Small intestine (tissue), 7 donors: ENCODE data around the gene RBMXL3. TPM values are rescaled to one million over a fixed set of nuclear protein-coding genes. Genes with fewer than 3 reads are reported as not detected.
"Not testable (repeated sequence)": the region's sequence is repeated elsewhere in the genome, so short reads cannot be mapped to it uniquely, and the experiment has no call there.

Source experiments
- DNase-seq, 2 donors: peaks; one replicate each; pipeline versions ENCODE4 v3.0.0 to v3.0.0-alpha.2; 2013
- FAIRE-seq: peaks from 2 replicates; lab custom pipeline; 2012; peaks lifted over from hg19 to GRCh38; lab: Jason Lieb, UNC
- H3K27ac ChIP-seq, 3 donors: one replicate each; pipeline ENCODE4 v1.5.1; 2013; ENCODE audit warnings: low read length in 2 of 3, mild to moderate bottlenecking in 2 of 3, control low read depth in 1 of 3, inconsistent platforms in 1 of 3, low read depth in 1 of 3, moderate library complexity in 1 of 3
- H3K27me3 ChIP-seq, 3 donors: one replicate each; pipeline ENCODE4 v1.6.1; 2013; ENCODE audit warnings: low read length in 3 of 3, inconsistent platforms in 1 of 3; ENCODE audit not compliant: control insufficient read depth in 3 of 3, insufficient read depth in 3 of 3
- H3K36me3 ChIP-seq, 3 donors: one replicate each; pipeline ENCODE4 v1.6.1; 2013; ENCODE audit warnings: low read length in 3 of 3, inconsistent platforms in 1 of 3, low read depth in 1 of 3, mild to moderate bottlenecking in 1 of 3, moderate library complexity in 1 of 3; ENCODE audit not compliant: control insufficient read depth in 3 of 3, insufficient read depth in 2 of 3
- H3K4me1 ChIP-seq, 3 donors: one replicate each; pipeline ENCODE4 v1.6.1; 2013; ENCODE audit warnings: low read length in 2 of 3, inconsistent platforms in 1 of 3, low read depth in 1 of 3, mild to moderate bottlenecking in 1 of 3, moderate library complexity in 1 of 3; ENCODE audit not compliant: control insufficient read depth in 3 of 3, insufficient read depth in 2 of 3
- H3K4me3 ChIP-seq, 3 donors: one replicate each; pipeline ENCODE4 v1.5.1; 2013; ENCODE audit warnings: low read length in 3 of 3, control low read depth in 1 of 3, inconsistent platforms in 1 of 3, low read depth in 1 of 3, mild to moderate bottlenecking in 1 of 3, moderate library complexity in 1 of 3
- H3K9me3 ChIP-seq, 2 donors: one replicate each; pipeline ENCODE4 v1.6.1; 2013; ENCODE audit warnings: low read depth in 1 of 2, low read length in 1 of 2; ENCODE audit not compliant: control insufficient read depth in 2 of 2, insufficient read depth in 1 of 2
- WGBS, 3 donors: extraction: QIAGEN DNeasy Blood & Tissue Kit; methylation state at CpG; one replicate each; pipeline ENCODE4 v1.1.7; 2013; 5-methylcytosine and 5-hydroxymethylcytosine counted together
- polyA plus RNA-seq, 4 donors: library from polyadenylated mRNA; stranded (reverse) in 3 of 4; unstranded in 1 of 4; fragments of 200-250 nt in 3 of 4; fragments of 120-200 nt in 1 of 4; gene quantifications; one replicate each; pipeline versions ENCODE4 v1.2.1 to v1.2.3, GENCODE V29; 2013
- donor health status: healthy with polysubstance abuse.
- donor health status: control.
- donor health status: control.
- donor health status: Bipolar disorder and iron deficiency.
- donor health status: healthy.

Gene RBMXL3
- polyA plus RNA-seq, 4 donors: not detected

DNA sequence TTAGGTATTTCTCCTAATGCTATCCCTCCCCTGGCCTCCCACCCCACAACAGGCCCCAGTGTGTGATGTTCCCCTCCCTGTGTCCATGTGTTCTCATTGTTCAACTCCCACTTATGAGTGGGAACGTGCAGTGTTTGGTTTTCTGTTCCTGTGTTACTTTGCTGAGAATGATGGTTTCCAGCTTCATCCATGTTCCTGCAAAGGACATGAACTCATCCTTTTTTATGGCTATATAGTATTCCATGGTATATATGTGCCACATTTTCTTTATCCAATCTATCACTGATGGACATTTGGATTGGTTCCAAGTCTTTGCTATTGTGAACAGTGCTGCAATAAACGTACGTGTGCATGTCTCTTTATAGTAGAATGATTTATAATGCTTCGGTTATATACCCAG is 28.1 kb downstream of the RBMXL3 start:
- WGBS, 3 donors: 68 to 88% (median 82%) methylated on average over 4 of the region's 4 CpGs
- DNase-seq, H3K4me1 ChIP-seq, H3K4me3 ChIP-seq, H3K27ac ChIP-seq, H3K27me3 ChIP-seq, H3K9me3 ChIP-seq, FAIRE-seq, H3K36me3 ChIP-seq: not testable (repeated sequence)

DNA sequence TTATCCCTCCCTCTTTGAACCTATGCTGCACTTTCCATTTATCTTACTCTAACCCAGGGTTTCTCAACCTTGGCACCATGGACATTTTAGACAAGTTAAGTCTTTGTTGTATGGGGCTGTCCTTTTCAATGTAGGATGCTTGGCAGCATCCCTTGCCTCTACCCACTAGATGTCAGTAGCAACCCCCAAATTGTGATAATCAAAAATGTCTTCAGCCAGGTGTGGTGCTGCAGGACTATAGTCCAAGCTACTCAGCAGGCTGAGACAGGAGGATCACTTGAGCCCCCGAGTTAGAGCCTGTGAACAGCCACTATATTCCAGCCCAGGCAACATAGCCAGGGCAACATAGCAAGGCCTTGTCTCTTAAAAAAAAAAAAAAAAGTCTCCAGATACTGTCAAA is 37.7 kb downstream of the RBMXL3 start:
- Histone ChIP-seq H3K27ac (no peak overlapping the region), H3K4me1 (no peaks in the 10 kb centered on the region), H3K36me3 (no peaks in the 10 kb centered on the region), H3K4me3 (no peak overlapping the region), H3K9me3 (no peaks in the 10 kb centered on the region), H3K27me3 (no peaks in the 10 kb centered on the region)
- FAIRE-seq: no peak
- no peak for DNase-seq
- 0 to 13% (median 0%) methylated on average over 1 of the region's 1 CpG for WGBS, 3 donors

DNA sequence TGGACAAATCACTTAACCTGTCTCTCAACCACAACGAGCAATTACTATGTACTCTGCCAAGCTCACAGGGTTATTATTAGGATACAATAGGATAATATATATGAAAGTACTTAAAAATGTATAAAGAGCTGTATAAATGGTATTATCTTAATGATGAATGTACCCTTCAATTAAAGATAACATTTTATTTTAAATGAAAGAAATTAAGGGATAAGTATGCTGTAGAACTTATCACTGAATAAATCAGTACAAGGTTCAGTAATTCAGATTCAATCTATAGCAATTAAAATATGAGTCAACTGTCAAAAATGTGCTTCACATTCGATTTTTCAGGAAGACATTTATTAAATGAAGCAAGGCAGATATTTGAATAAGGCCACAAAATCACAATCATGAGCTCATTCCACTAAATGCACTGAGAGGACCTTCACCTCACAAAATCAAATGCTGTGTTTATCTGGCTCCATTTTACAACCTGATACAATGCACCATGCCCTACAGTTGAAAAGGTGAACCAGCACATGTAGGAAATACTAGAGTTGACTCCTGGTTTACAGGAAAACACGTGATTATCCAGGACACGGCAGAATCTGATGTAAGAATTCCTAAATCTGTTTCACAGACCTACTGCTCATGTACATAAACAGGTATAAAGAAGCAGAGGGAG is 40.3 kb downstream of the RBMXL3 start:
- H3K9me3 ChIP-seq: no peaks in the 10 kb centered on the region
- FAIRE-seq: no peak
- peaks cover 0 to 7% (median 3%) of the 10 kb centered on the region in 3 donors for H3K27me3 ChIP-seq
- no peaks in the 10 kb centered on the region for H3K4me1 ChIP-seq
- no peak overlapping the region for H3K27ac ChIP-seq
- 7 to 18% (median 11%) methylated on average over 4 of the region's 4 CpGs for WGBS, 3 donors
- peak in 1 of 2 donors; percentile 7 for DNase-seq
- H3K36me3 ChIP-seq: no peaks in the 10 kb centered on the region
- H3K4me3 ChIP-seq: no peak overlapping the region

DNA sequence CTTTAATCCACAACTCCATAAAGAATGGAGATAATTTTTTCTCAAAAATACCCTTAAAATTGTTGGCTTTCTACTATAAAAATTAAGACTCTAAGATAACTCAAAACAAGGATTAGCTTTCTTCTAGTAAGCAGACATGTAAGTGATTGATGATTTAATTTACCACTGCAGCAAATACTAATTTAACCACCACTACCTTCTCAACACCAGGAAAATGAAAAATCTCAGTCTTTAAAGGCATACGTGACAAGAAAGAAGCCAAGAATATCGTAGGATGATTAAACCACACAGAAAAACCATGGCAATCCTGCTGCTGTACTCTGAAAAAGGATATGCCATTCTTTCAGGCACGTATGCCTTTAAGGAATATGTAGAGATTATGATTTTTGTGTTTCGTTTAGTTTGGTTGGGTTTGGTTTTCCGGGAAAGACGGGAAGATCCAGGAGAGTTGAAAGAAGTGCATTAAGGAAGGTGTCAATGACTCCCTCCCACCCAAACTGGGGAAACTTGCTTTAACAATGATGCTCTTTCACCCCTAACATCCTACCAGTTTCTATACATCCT is 43.8 kb downstream of the RBMXL3 start:
- FAIRE-seq (no peak), DNase-seq (no peak)
- WGBS, 3 donors: 12 to 27% (median 27%) methylated on average over 6 of the region's 6 CpGs
- Histone ChIP-seq H3K27ac (peak overlapping the region; percentile 11 to 48 (median 45)), H3K4me3 (peak overlapping the region in 2 of 3 donors; percentile 29 to 52), H3K4me1 (no peaks in the 10 kb centered on the region), H3K9me3 (no peaks in the 10 kb centered on the region), H3K27me3 (peaks cover 0 to 7% (median 3%) of the 10 kb centered on the region in 3 donors), H3K36me3 (no peaks in the 10 kb centered on the region)

DNA sequence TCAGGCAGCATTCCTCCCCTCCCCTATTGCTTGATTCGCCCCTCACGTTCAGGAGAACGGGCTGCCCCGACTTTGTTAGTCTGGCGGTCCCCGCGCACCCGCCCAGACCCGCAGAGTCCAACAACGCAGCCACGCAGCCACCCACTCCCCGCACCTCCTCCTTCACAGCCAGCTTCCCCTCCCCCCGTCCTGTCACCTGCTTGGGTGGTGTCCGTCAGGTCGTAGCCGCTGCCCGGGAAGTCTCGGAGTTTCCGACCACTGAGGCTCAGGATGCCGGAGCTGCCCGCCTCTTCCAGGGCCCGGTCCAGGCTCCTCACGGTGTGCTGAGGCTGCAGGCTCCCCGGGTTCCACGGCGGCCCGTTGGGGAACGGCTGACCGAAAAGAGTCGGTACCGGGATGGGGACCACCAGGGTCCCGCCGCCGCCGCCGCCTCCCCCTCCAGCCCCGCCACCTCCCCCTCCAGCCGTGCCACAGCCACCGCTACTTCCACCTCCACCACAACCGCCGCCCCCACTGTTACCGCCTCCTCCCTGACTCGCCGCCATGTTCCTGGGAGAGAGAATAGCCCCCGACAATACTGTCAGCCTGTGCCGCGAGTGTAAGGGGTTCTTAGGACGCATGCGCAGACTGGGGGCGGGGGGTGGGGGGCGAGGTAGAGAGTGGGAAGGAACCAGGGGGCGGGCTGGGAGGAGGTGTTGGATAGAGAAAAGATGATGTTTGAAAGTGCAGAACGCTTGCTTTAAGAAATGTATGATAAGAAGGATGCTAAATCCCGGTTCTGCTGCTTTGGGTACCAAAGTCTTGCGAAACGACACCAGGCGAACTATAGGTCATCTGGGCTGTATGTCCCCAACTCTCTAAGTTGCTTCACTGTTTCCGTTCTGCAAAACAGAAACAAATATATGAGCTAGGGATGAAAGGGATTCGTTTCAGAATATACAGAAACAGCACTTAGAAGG is 44.6 kb downstream of the RBMXL3 start, which contains the start of gene LRCH2:
Gene LRCH2 (minus strand): TSS at position 600 of the 959 bp plus-strand sequence. CDS start 55 bp downstream, at position 545.
- FAIRE-seq: no peak
- DNase-seq: peak in 1 of 2 donors; percentile 13
- H3K4me1 ChIP-seq: no peaks in the 10 kb centered on the region
- H3K27ac ChIP-seq: peak within 1 kb of the TSS; percentile 11 to 48 (median 45)
- peaks cover 0 to 7% (median 3%) of the 10 kb centered on the region in 3 donors for H3K27me3 ChIP-seq
- peak within 1 kb of the TSS; percentile 20 to 52 (median 29) for H3K4me3 ChIP-seq
- H3K36me3 ChIP-seq: no peaks in the 10 kb centered on the region
- no peaks in the 10 kb centered on the region for H3K9me3 ChIP-seq
- 2 to 21% (median 9%) methylated on average over 41 to 59 of the region's 59 CpGs for WGBS, 3 donors

DNA sequence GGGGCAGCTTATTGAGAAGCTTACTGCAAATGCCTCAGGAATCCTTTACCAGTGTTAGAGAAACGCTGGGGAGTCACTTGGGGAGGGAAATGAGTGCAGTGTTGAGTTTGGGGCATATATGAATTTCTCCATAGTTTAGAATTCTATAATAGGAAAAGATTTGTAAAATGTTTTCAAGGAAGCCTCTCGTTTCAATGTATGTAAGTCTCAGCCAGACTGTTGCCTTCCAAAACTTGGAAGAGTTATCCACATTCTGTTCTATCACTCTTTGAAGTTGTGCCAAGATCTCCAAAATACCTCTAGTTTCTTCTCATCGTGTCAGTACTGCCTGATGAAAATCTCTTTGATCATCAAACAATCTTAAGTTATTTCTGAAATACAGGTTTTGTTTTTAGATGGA is 45.3 kb downstream of the RBMXL3 start:
- Histone ChIP-seq H3K36me3 (no peaks in the 10 kb centered on the region), H3K9me3 (no peaks in the 10 kb centered on the region), H3K4me1 (no peaks in the 10 kb centered on the region), H3K27ac (no peak overlapping the region), H3K4me3 (peak overlapping the region in 1 of 3 donors; percentile 52), H3K27me3 (peaks cover 0 to 7% (median 3%) of the 10 kb centered on the region in 3 donors)
- no peak for FAIRE-seq
- 16 to 25% (median 23%) methylated on average over 3 of the region's 3 CpGs for WGBS, 3 donors
- no peak for DNase-seq

DNA sequence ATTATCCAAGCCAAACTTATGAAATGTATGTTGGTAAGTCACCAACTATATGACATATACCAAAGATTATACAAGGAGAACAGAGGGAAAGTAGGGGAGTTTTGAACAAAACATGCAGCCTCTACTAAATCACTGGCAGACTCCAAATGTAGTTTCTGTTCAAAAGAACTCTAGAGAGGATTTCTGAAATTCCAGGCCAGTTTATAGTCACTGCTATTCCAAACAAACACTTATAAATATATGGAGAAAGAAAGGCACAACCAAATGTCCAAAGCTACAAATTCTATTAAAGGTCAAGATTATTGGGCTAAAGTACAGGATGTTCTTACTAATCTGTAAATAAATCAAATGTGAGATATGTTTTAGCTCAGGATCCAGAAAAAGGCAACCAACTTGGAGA is 47.4 kb downstream of the RBMXL3 start:
- peaks cover 0 to 7% (median 3%) of the 10 kb centered on the region in 3 donors for H3K27me3 ChIP-seq
- DNase-seq (no peak), FAIRE-seq (no peak)
- no peak overlapping the region for H3K4me3 ChIP-seq
- no peaks in the 10 kb centered on the region for H3K4me1 ChIP-seq
- H3K36me3 ChIP-seq: no peaks in the 10 kb centered on the region
- no peaks in the 10 kb centered on the region for H3K9me3 ChIP-seq
- H3K27ac ChIP-seq: no peak overlapping the region

DNA sequence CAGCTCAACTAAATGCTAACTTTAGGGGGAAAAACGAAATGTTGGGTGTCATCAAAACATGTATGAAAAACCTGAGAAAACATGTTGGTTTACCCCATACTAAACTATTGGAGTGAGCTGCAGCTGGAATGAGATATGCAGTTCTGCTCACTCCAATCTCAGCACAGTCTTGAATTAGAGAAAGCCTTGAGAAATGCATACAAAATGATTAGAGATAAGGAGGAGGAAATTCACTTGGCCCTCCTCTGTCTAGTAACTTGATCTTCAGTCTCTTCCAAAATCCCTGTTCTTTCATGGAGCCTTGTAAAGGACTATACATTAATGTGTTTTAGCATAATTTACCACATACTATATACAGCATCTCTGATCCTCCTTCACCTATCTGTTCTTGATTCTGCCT is 47.8 kb downstream of the RBMXL3 start:
- Histone ChIP-seq H3K9me3 (no peaks in the 10 kb centered on the region), H3K4me1 (no peaks in the 10 kb centered on the region), H3K36me3 (no peaks in the 10 kb centered on the region), H3K27me3 (peaks cover 0 to 7% (median 3%) of the 10 kb centered on the region in 3 donors), H3K27ac (no peak overlapping the region), H3K4me3 (no peak overlapping the region)
- DNase-seq: no peak
- no peak for FAIRE-seq
- WGBS, 3 donors: 5 to 41% (median 8%) methylated on average over 1 of the region's 1 CpG
